H9 (cell line): ENCODE data around the gene ZNF488. TPM values are rescaled to one million over a fixed set of nuclear protein-coding genes. Genes with fewer than 3 reads are reported as not detected.
A peak's percentile ranks its signal among the peaks of the same experiment; 100 is the strongest.

Experiments used
- DNase-seq: peaks from one replicate; pipeline ENCODE4 v3.0.0-alpha.2; 2017
- H2AFZ ChIP-seq: one replicate; pipeline ENCODE4 v1.6.1; 2013; ENCODE audit warnings: mild to moderate bottlenecking, low read length, control low read depth, moderate library complexity
- H2AK5ac ChIP-seq: 2 replicates; pipeline ENCODE4 v1.6.1; 2013; ENCODE audit warnings: low read length, control low read depth, mixed read lengths; ENCODE audit not compliant: insufficient read length
- H2BK120ac ChIP-seq: one replicate; pipeline ENCODE4 v1.6.1; 2013; ENCODE audit warnings: low read depth, mild to moderate bottlenecking, low read length, control low read depth, inconsistent platforms; ENCODE audit not compliant: poor library complexity, severe bottlenecking
- H2BK12ac ChIP-seq: 2 replicates; pipeline ENCODE4 v1.6.1; 2013; ENCODE audit warnings: low read length, control low read depth, mixed read lengths, low read depth; ENCODE audit not compliant: insufficient read length
- H2BK15ac ChIP-seq: 2 replicates; pipeline ENCODE4 v1.6.1; 2013; ENCODE audit warnings: low read depth, low read length, control low read depth
- H2BK20ac ChIP-seq: one replicate; pipeline ENCODE4 v1.6.1; 2013; ENCODE audit warnings: low read depth, mild to moderate bottlenecking, low read length, control low read depth, inconsistent platforms; ENCODE audit not compliant: poor library complexity, severe bottlenecking
- H2BK5ac ChIP-seq: 2 replicates; pipeline ENCODE4 v1.6.1; 2013; ENCODE audit warnings: low read length, control low read depth, mixed read lengths; ENCODE audit not compliant: insufficient read length
- H3K14ac ChIP-seq: 2 replicates; pipeline ENCODE4 v1.6.1; 2013; ENCODE audit warnings: low read length, control low read depth; ENCODE audit not compliant: insufficient read depth
- H3K18ac ChIP-seq: 2 replicates; pipeline ENCODE4 v1.6.1; 2013; ENCODE audit warnings: low read depth, mild to moderate bottlenecking, mixed read lengths, low read length, control low read depth; ENCODE audit not compliant: insufficient read length
- H3K23ac ChIP-seq: 2 replicates; pipeline ENCODE4 v1.6.1; 2013; ENCODE audit warnings: low read length, control low read depth, mixed read lengths, low read depth; ENCODE audit not compliant: insufficient read length
- H3K23me2 ChIP-seq: 2 replicates; pipeline ENCODE4 v1.6.1; 2013; ENCODE audit warnings: low read depth, mild to moderate bottlenecking, mixed read lengths, low read length, control low read depth; ENCODE audit not compliant: insufficient read length, poor library complexity, severe bottlenecking
- H3K27ac ChIP-seq: 2 replicates; pipeline ENCODE4 v1.5.1; 2013; ENCODE audit warnings: low read length, control low read depth, mixed read lengths, low read depth; ENCODE audit not compliant: insufficient read length
- H3K27me3 ChIP-seq: 2 replicates; pipeline ENCODE4 v1.6.1; 2013; ENCODE audit warnings: low read length, control low read depth, inconsistent platforms; ENCODE audit not compliant: insufficient read depth
- H3K4ac ChIP-seq: 2 replicates; pipeline ENCODE4 v1.6.1; 2013; ENCODE audit warnings: low read depth, mild to moderate bottlenecking, control low read depth, inconsistent platforms, low read length, moderate library complexity
- H3K4me1 ChIP-seq: 2 replicates; pipeline ENCODE4 v1.6.1; 2013; ENCODE audit warnings: low read length, control low read depth, inconsistent platforms; ENCODE audit not compliant: insufficient read depth
- H3K4me2 ChIP-seq: 2 replicates; pipeline ENCODE4 v1.6.1; 2013; ENCODE audit warnings: low read length, control low read depth, mixed read lengths; ENCODE audit not compliant: insufficient read length, insufficient read depth
- H3K56ac ChIP-seq: 2 replicates; pipeline ENCODE4 v1.6.1; 2013; ENCODE audit warnings: low read depth, mild to moderate bottlenecking, mixed read lengths, low read length, control low read depth; ENCODE audit not compliant: insufficient read length
- H3K79me1 ChIP-seq: 2 replicates; pipeline ENCODE4 v1.6.1; 2013; ENCODE audit warnings: low read depth, mild to moderate bottlenecking, moderate library complexity, low read length, control low read depth, inconsistent platforms; ENCODE audit not compliant: insufficient read depth, poor library complexity, severe bottlenecking
- H3K79me2 ChIP-seq: 2 replicates; pipeline ENCODE4 v1.6.1; 2013; ENCODE audit warnings: low read length, control low read depth, inconsistent platforms; ENCODE audit not compliant: insufficient read depth
- H3K9ac ChIP-seq: 2 replicates; pipeline ENCODE4 v1.6.1; 2013; ENCODE audit warnings: low read length, control low read depth, mixed read lengths; ENCODE audit not compliant: insufficient read length; ENCODE audit errors: extremely low read depth
- H3K9me3 ChIP-seq: one replicate; pipeline ENCODE4 v1.6.1; 2013; ENCODE audit warnings: low read depth, low read length, inconsistent platforms; ENCODE audit not compliant: control insufficient read depth
- H3T11ph ChIP-seq: one replicate; pipeline ENCODE4 v1.6.1; 2013; ENCODE audit warnings: mild to moderate bottlenecking, low read length, control low read depth, inconsistent platforms
- H4K20me1 ChIP-seq: one replicate; pipeline ENCODE4 v1.6.1; 2013; ENCODE audit not compliant: control insufficient read depth, insufficient read length, insufficient read depth
- H4K5ac ChIP-seq: 2 replicates; pipeline ENCODE4 v1.6.1; 2013; ENCODE audit warnings: low read depth, mild to moderate bottlenecking, mixed read lengths, low read length, control low read depth; ENCODE audit not compliant: insufficient read length
- H4K8ac ChIP-seq: replicated peaks from 2 replicates; pipeline ENCODE4 v1.6.1; 2013; ENCODE audit warnings: low read length, control low read depth, mixed read lengths, low read depth; ENCODE audit not compliant: insufficient read length
- H4K91ac ChIP-seq: 2 replicates; pipeline ENCODE4 v1.6.1; 2013; ENCODE audit warnings: low read depth, mild to moderate bottlenecking, moderate library complexity, mixed read lengths, low read length, control low read depth; ENCODE audit not compliant: insufficient read length
- H3K27ac Mint-ChIP-seq, 3 experiments: 2 replicates in 2 of 3; 3 replicates in 1 of 3; pipeline ENCODE4 v1.8.0; 2020 to 2021; ENCODE audit warnings: mixed read lengths in 3 of 3, mild to moderate bottlenecking in 1 of 3, moderate library complexity in 1 of 3
- H3K27me3 Mint-ChIP-seq: 2 replicates; pipeline ENCODE4 v1.8.0; 2021; ENCODE audit warnings: low read depth, mild to moderate bottlenecking, moderate library complexity, mixed read lengths
- H3K36me3 Mint-ChIP-seq, 3 experiments: 2 replicates in 2 of 3; 3 replicates in 1 of 3; pipeline ENCODE4 v1.8.0; 2020 to 2021; ENCODE audit warnings: low read depth in 3 of 3, mixed read lengths in 3 of 3; ENCODE audit not compliant: insufficient read depth in 1 of 3
- H3K4me1 Mint-ChIP-seq, 2 experiments: 2 replicates each; pipeline ENCODE4 v1.8.0; 2020; ENCODE audit warnings: mixed read lengths in 2 of 2
- H3K4me3 Mint-ChIP-seq, 2 experiments: 2 replicates in 1 of 2; 3 replicates in 1 of 2; pipeline ENCODE4 v1.8.0; 2020 to 2021; ENCODE audit warnings: mild to moderate bottlenecking in 2 of 2, mixed read lengths in 2 of 2, moderate library complexity in 1 of 2
- H3K9me3 Mint-ChIP-seq, 2 experiments: 2 replicates in 1 of 2; 3 replicates in 1 of 2; pipeline ENCODE4 v1.8.0; 2020; ENCODE audit warnings: mild to moderate bottlenecking in 2 of 2, mixed read lengths in 2 of 2, moderate library complexity in 1 of 2
- WGBS: extraction: QIAGEN DNeasy Blood & Tissue Kit; methylation state at CpG from one replicate; pipeline ENCODE4 v1.1.7; 2013; ENCODE audit warnings: missing lambda C conversion rate, low lambda C conversion rate, mixed read lengths; ENCODE audit not compliant: insufficient read length; ENCODE audit errors: extremely low coverage; 5-methylcytosine and 5-hydroxymethylcytosine counted together
- total RNA-seq: library from RNA; stranded (reverse); gene quantifications from 2 replicates; pipeline ENCODE4 v1.2.1, GENCODE V29; 2021
- TF ChIP-seq, protein P1 (sequence below): fragments of 200-600 bp; sonication (generic); conservative IDR thresholded peaks from 3 replicates; pipeline ENCODE4 v1.8.0; 2021; ENCODE audit warnings: antibody characterized with exemption, mild to moderate bottlenecking

The ZNF488 gene
- total RNA-seq, 1 experiment from 2014 or later: 2.9 TPM

DNA sequence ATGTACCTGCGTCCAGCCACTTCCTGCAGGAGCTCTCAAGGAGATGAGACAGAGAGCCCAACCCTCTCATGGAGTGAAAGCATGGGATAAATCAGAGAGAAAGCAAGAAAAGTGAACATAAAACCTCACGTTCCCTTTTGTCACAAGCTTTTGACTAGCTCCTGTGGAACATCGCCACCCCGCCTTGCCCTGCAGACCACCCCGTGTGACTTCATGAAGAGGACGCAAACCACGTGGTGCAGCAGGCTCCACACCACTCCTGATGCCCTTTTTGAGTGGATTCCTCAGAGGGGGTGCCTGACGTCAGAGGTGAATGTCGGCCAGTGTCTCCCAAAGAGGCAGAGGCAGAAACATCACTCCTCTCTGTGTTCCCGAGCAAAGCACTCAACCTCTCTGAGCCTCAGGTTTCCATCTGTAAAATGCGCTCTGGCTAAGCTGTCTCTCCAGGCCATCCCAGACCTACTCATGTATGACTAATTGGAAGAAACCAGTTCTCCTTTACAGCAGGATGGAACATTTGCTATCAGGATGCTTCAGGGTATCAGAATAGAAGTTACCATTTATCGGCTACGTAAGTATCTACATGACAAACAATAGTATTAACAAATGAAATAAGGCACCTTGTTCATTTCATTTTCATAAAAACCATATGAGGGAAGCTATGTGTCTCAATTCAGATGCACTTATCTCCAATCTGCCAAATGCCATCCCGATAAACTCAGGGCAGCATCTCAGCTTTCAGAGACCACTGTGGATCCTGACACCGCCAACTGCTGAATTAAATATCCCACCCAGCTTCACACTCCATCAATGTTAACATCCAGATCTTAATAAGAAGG, 5.3 kb downstream of the ZNF488 start:
- no peak overlapping the region for H4K91ac ChIP-seq
- no peak overlapping the region for H2BK15ac ChIP-seq
- no peaks in the 10 kb centered on the region for H3K79me1 ChIP-seq
- no peaks in the 10 kb centered on the region for H3K27me3 ChIP-seq
- H3K79me2 ChIP-seq: no peaks in the 10 kb centered on the region
- no peak overlapping the region for H3K18ac ChIP-seq
- H3K4me3 Mint-ChIP-seq: no peak overlapping the region
- H3K23me2 ChIP-seq: peaks cover 3% of the 10 kb centered on the region
- H3K4me2 ChIP-seq: no peak overlapping the region
- H3K27me3 Mint-ChIP-seq: peaks cover 26% of the 10 kb centered on the region
- no peak overlapping the region for H2AK5ac ChIP-seq
- no CpG with 5 or more reads among the region's 15 CpGs for WGBS
- H3K27ac Mint-ChIP-seq: no peak overlapping the region
- H3K36me3 Mint-ChIP-seq: no peaks in the 10 kb centered on the region
- no peaks in the 10 kb centered on the region for H4K20me1 ChIP-seq
- TF ChIP-seq, protein P1, sequence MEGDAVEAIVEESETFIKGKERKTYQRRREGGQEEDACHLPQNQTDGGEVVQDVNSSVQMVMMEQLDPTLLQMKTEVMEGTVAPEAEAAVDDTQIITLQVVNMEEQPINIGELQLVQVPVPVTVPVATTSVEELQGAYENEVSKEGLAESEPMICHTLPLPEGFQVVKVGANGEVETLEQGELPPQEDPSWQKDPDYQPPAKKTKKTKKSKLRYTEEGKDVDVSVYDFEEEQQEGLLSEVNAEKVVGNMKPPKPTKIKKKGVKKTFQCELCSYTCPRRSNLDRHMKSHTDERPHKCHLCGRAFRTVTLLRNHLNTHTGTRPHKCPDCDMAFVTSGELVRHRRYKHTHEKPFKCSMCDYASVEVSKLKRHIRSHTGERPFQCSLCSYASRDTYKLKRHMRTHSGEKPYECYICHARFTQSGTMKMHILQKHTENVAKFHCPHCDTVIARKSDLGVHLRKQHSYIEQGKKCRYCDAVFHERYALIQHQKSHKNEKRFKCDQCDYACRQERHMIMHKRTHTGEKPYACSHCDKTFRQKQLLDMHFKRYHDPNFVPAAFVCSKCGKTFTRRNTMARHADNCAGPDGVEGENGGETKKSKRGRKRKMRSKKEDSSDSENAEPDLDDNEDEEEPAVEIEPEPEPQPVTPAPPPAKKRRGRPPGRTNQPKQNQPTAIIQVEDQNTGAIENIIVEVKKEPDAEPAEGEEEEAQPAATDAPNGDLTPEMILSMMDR: no peak
- no peak overlapping the region for H2BK120ac ChIP-seq
- H3K23ac ChIP-seq: no peak overlapping the region
- no peak overlapping the region for H3K56ac ChIP-seq
- no peak overlapping the region for H4K8ac ChIP-seq
- DNase-seq: peak; percentile 10
- no peak overlapping the region for H2BK20ac ChIP-seq
- H3K14ac ChIP-seq: no peak overlapping the region
- no peak overlapping the region for H3K9ac ChIP-seq
- peaks cover 28 to 34% of the 10 kb centered on the region in 2 experiments for H3K4me1 Mint-ChIP-seq
- H4K5ac ChIP-seq: no peak overlapping the region
- no peak overlapping the region for H3K27ac ChIP-seq
- no peak overlapping the region for H2BK12ac ChIP-seq
- H3K4ac ChIP-seq: no peak overlapping the region
- H2AFZ ChIP-seq: no peak overlapping the region
- H3K4me1 ChIP-seq: peaks cover 2% of the 10 kb centered on the region; the same call in 1 of the 2 replicates
- no peaks in the 10 kb centered on the region for H3K9me3 ChIP-seq
- H2BK5ac ChIP-seq: no peak overlapping the region
- H3T11ph ChIP-seq: no peak overlapping the region
- H3K9me3 Mint-ChIP-seq: no peaks in the 10 kb centered on the region
